ENCODE data around the gene MAFG. TPM values are rescaled to one million over a fixed set of nuclear protein-coding genes. Genes with fewer than 3 reads are reported as not detected.
A peak's percentile ranks its signal among the peaks of the same experiment; 100 is the strongest.

Gene MAFG
- total RNA-seq, 6 experiments from 2014 or later, result 7.4 to 12.9 (median 9.2) TPM

DNA sequence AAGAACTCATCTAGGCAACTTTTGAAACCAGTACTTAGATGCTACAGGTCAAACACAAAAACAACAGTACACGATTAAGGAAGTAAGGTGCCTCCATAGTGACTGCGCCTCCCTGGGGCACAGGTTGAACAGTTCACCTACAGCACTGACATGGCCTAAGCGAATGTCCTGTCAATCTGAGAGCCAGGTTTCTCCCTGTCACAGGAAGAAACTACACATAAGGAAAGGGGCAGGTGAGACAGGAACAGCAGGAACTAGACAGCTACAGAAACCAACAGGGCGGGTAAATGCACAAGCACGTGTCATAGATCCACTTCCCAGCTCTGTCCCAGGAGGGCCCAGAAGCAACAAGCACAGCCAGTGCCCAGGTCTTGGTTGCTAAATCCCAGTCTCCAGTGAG is 48.4 kb downstream of the MAFG start:
- WGBS (ENCODE audit: insufficient coverage, low coverage, low lambda C conversion rate, missing lambda C conversion rate), result 83% methylated on average over 4 of the region's 5 CpGs
- H3K36me3 ChIP-seq, result peaks cover 0 to 11% (median 0%) of the 10 kb centered on the region in 4 donors
- H3K27ac ChIP-seq, result no peak overlapping the region
- no peaks in the 10 kb centered on the region for H3K27me3 ChIP-seq
- TF ChIP-seq, protein P1, sequence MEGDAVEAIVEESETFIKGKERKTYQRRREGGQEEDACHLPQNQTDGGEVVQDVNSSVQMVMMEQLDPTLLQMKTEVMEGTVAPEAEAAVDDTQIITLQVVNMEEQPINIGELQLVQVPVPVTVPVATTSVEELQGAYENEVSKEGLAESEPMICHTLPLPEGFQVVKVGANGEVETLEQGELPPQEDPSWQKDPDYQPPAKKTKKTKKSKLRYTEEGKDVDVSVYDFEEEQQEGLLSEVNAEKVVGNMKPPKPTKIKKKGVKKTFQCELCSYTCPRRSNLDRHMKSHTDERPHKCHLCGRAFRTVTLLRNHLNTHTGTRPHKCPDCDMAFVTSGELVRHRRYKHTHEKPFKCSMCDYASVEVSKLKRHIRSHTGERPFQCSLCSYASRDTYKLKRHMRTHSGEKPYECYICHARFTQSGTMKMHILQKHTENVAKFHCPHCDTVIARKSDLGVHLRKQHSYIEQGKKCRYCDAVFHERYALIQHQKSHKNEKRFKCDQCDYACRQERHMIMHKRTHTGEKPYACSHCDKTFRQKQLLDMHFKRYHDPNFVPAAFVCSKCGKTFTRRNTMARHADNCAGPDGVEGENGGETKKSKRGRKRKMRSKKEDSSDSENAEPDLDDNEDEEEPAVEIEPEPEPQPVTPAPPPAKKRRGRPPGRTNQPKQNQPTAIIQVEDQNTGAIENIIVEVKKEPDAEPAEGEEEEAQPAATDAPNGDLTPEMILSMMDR (IDR thresholded peaks at IDR 0.05), result no peak
- no peak for TF ChIP-seq POLR2A (IDR thresholded peaks at IDR 0.05)
- no peak overlapping the region for H3K4me3 ChIP-seq
- DNase-seq, result no peak
- intact Hi-C loops (cut with DNase I), result no loop called here
- no peak for ATAC-seq
- no peaks in the 10 kb centered on the region for H3K9me3 ChIP-seq
- H3K4me1 ChIP-seq, result no peaks in the 10 kb centered on the region

DNA sequence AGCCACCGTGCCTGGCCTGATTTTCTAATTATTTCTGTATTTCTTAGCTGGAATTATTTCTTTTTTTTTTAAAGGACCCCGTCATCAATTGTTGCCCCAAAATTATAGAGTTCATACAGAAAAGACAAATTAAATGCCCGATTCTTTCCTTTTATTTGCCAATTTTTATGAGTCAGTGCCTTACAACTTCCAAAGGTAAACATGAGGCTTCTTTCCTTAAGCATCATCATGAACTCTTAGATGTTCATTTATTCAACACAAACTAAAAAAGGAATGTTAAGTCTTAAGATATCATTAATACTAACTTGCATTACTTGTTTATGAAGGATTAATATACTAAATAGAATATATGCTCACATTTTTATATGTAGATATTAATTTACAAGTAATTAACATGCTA is 49.2 kb downstream of the MAFG start:
- no peaks in the 10 kb centered on the region for H3K9me3 ChIP-seq
- no peaks in the 10 kb centered on the region for H3K4me1 ChIP-seq
- no peak for TF ChIP-seq POLR2A (IDR thresholded peaks at IDR 0.05)
- TF ChIP-seq, protein P1 (IDR thresholded peaks at IDR 0.05), result no peak
- intact Hi-C loops (cut with DNase I), result no loop called here
- peaks cover 0 to 11% (median 0%) of the 10 kb centered on the region in 4 donors for H3K36me3 ChIP-seq
- 87% methylated on average over 3 of the region's 3 CpGs for WGBS (ENCODE audit: insufficient coverage, low coverage, low lambda C conversion rate, missing lambda C conversion rate)
- no peak overlapping the region for H3K4me3 ChIP-seq
- no peak for ATAC-seq
- no peak overlapping the region for H3K27ac ChIP-seq
- H3K27me3 ChIP-seq, result no peaks in the 10 kb centered on the region
- DNase-seq, result no peak

DNA sequence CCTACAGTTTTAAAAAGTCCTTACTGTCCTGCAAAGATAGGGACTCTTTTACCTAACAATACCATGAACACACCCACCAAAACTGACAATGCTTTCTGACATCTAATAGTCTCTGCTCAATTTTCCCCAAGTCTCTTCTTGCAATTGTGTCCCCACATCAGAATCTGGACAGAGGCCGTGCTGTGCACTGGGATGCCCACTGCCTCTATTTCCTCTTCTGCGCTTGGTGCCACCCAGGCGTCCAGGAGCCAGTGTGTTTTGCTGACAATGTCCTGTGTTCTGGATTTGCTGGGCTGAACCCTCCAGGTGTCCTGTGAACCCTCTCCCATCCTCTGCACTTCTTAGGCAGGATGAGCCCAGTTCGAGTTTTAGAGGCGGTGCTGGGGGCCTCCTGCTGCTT is 50.0 kb downstream of the MAFG start:
- DNase-seq (no peak), ATAC-seq (no peak)
- H3K27ac ChIP-seq, result no peak overlapping the region
- H3K9me3 ChIP-seq, result no peaks in the 10 kb centered on the region
- no peak overlapping the region for H3K4me3 ChIP-seq
- H3K27me3 ChIP-seq, result no peaks in the 10 kb centered on the region
- 86% methylated on average over 3 of the region's 5 CpGs for WGBS (ENCODE audit: insufficient coverage, low coverage, low lambda C conversion rate, missing lambda C conversion rate)
- H3K36me3 ChIP-seq, result peaks cover 0 to 8% (median 0%) of the 10 kb centered on the region in 4 donors
- TF ChIP-seq POLR2A (IDR thresholded peaks at IDR 0.05), result no peak
- TF ChIP-seq, protein P1 (IDR thresholded peaks at IDR 0.05), result no peak
- peaks cover 0 to 4% (median 1%) of the 10 kb centered on the region in 4 donors for H3K4me1 ChIP-seq
- intact Hi-C loops (cut with DNase I), result no loop called here

DNA sequence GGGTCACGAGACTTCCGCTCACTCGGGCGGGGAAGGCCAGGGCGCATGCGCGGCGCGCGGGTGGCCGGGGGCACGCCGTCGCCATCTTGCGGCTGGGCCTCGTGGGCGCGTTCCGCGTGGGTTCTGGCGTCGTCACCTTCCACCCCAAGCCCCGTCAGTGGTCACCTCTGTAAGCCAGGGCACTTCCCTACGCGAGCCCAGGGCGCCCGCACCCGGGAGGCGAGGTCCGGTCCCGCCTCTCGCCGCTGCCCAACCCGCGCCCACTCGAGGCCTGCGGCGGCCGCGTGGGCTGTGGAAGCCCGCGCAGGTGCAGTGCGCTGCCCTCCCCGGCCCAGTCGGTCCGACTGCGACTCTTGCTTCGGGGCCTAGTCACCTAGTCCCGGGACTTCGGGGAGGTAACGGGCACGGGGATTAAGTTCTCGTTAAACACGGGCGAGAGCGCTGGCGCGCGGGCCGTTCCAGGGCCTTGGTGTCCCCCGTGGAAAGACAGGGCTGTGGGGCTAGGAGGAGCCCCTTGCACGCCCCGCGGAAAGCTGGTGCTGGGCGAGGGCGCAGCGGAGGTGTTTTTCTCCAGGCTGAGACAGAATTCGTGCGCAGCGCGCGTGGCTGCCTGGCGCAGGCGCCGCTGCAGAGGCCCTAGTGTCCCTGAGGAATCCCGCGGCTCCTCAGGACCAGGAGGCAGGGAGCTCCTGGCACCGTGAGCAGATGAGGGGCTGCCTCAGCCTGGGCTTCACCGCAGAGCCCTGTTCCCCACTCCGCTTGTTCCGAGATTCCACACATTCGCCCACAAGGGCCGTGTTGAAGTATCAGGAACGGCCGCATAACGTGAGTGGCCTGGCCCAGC is 55.9 kb downstream of the MAFG start:
- intact Hi-C loops (cut with DNase I), result no loop called here
- peak; percentile 96 to 97 (median 97) for DNase-seq
- WGBS (ENCODE audit: insufficient coverage, low coverage, low lambda C conversion rate, missing lambda C conversion rate), result 0% methylated on average over 4 of the region's 86 CpGs
- Histone ChIP-seq H3K27ac (peak overlapping the region; percentile 96 to 99 (median 99)), H3K4me1 (peaks cover 0 to 42% (median 21%) of the 10 kb centered on the region in 4 donors), H3K4me3 (peak overlapping the region; percentile 87 to 99 (median 93)), H3K9me3 (no peaks in the 10 kb centered on the region), H3K27me3 (no peaks in the 10 kb centered on the region), H3K36me3 (peaks cover 0 to 16% (median 8%) of the 10 kb centered on the region in 4 donors)
- peak; percentile 6 to 32 (median 16) for ATAC-seq
- TF ChIP-seq, protein P1 (IDR thresholded peaks at IDR 0.05), result peak in 3 of 4 donors; percentile 30 to 56 (median 38)
- TF ChIP-seq POLR2A (IDR thresholded peaks at IDR 0.05), result peak; percentile 92
